ENCODE results near the gene CREB5.

Gene CREB5

GRCh38 chr7:28872226-28872625, 459.9 kb downstream of the CREB5 start:
- DNase-seq: no peak

GRCh38 chr7:28873365-28873764, 461.0 kb downstream of the CREB5 start:
- DNase-seq: no peak

- DNase-seq: no peak
Observed at GRCh38 chr7:28874001-28874400, 461.7 kb downstream of the CREB5 start.

Data from suppressor macrophage treated with lipopolysaccharide for 4 hours (primary cell).